GM19328 (cell line): ENCODE measurements around the gene KRTAP12-3.
"Not testable (repeated sequence)": the region's sequence is repeated elsewhere in the genome, so short reads cannot be mapped to it uniquely, and the experiment has no call there.

Experiments
- ATAC-seq: cut with Tn5 transposase; IDR thresholded peaks from one replicate; pipeline ENCODE4 v1.9.1; 2021; ENCODE audit warnings: mild to moderate bottlenecking, moderate library complexity; ENCODE audit not compliant: unreplicated experiment

Gene KRTAP12-3

GRCh38 chr21:44682580-44683151 is 24.9 kb downstream of the KRTAP12-3 start:
- no peak for ATAC-seq

GRCh38 chr21:44684077-44684476 is 26.3 kb downstream of the KRTAP12-3 start:
- no peak for ATAC-seq

DNA sequence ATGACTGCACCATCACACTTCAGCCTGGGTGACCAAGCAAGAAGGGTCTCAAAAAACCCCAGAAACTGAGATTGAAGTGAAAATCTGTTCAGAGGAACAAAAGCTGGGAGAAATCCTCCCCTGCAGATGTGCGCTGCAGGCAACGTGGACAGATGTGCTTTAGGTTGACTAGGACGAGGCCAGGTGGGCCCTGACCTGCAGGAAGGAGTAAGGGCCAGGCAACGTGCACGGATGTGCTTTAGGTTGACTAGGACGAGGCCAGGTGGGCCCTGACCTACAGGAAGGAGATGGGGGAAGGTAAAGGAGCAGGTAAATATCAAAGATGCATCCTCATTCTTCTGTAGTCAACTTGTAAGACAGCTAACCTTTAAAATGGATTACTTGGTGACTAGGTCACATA is 26.8 kb downstream of the KRTAP12-3 start:
- no peak for ATAC-seq

GRCh38 chr21:44685050-44685449 is 27.3 kb downstream of the KRTAP12-3 start:
- not testable (repeated sequence) for ATAC-seq

DNA sequence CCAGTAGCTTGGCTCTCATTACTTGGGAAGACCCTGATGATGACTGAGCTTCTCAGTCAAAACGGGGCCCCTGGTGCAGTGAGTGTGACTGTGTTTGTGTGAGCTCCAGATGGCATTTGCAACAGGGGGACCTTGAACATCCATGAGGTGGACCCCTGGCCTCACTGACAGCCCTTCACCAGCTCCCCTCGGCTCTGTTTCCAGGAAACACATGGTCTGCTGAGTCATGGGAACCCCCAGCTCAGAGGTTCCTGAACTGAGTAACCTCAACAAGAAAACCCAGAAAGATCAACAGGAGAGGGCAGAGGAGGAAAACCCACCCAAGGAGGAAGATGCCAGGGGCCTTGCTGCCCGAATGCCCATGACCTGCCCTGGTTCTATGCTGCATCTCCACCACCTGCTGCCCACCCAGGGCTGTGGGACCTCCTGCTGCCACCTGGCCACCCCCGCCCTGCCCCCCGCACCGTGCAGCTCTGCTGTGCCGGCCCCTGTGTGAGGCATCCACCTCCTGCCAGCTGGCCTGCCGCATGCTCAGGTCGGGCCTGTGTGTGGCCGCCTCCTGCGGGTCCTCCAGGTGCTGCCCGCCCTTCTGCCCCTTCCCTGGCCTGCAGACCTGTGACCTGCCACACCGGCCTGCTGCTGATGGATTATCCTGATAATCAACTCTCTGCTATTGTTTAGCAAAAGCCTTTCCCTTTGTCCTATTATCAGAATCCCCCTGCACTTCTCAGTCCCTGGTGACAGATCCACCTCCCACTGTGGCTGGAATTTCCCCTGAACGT is 28.5 kb downstream of the KRTAP12-3 start:
- ATAC-seq = no peak

DNA sequence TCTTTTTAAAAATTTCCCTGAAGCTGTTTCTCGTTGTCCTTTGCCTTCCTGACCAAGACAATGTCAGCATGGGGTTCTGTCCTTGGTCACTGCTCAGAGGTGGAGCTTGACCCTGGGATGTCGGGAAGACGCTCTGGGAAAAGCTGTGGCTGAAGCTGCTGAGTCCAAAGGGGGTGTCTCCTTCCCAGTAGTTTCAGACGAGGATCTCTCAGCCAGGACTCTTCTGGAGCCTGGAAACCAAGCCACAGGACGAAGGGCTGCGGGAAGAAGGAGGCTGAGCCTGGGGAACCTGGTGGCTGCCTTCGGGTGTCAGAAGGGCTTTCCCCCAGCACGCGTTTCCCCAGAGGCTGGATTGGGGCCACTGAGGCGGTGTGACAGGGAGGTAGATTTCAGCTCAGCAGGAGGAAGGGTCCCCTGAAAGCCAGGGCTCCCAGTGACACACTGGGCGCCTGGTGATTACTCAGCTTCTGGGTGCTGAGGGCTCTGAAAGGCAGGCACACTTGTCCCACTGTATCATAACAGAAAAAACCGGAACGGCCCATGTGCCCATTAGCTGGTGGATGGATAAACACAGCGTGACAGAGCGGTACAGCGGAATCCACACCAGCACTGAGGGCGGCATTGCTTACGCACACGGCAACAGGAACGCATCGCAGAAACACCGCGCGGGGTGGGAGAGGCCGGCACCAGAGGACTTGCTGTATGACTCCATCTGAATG is 29.3 kb downstream of the KRTAP12-3 start:
- no peak for ATAC-seq

DNA sequence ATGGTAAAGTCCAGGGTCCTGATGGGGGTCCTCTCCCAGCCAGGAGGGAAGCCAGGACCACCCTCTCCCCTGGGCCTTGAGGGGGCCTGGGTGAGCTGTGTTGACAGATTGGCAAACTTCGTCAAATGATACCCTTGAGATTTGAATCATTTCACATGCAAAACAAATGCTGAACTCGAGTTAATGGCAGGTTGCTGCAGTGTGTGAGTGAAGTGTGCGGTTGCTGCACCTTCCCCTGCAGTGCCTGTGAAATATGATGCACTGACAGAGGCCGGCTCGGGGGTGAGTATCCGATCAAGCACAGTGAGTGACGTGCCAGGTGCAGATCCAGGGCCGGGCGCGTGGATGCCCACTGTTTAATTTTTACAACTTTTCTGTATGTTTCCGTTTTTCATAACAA is 29.9 kb downstream of the KRTAP12-3 start:
- no peak for ATAC-seq

- not testable (repeated sequence) for ATAC-seq
These were observed 32.0 kb downstream of the KRTAP12-3 start for GRCh38 chr21:44689740-44690139.

DNA sequence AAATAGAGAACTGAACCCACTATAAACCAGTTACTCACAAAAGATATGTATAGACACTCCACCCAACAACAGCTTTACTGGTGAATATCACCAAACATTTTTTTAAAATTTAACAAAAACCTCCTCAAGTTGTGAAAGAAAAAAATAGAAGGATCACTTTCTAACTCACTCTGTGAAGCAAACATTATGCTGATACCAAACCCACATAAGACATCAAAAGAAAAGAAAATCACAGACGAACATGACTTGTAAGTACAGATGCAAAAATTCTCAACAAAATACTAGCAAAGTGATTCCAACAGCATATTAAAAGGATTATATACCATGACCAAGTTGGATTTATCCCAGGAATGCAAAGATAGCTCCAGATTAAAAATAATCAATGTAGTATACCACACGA is 34.0 kb downstream of the KRTAP12-3 start:
- no peak for ATAC-seq

DNA sequence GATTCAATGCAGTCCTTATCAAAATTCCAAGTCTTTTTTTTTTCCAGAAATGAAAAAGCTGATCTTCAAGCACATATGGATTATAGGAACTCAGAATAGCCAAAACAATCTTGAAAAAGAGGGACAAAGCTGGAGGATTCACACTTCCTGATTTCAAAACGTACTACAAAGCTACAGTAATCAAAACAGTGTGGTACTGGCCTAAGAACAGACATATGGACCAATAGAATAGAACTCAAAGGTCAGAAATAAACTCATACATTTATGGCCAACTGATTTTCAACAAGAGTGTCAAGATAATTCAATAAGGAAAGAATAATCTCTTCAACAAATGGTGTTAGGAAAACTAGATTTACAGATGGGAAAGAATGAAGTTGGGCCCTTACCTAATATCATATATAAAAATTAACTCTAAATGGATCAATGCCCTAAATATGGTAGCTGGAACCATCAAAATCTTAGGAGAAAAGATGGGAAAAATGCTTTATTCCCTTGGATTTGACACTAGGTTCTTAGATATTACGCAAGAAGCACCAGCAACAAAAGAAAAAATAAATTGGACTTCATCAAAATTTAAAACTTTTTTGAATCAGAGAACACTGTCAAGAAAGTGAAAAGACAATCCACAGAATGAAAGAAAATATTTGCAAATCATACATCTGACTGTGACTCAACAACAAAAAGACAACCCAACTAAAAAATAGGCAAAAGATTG is 35.2 kb downstream of the KRTAP12-3 start:
- no peak for ATAC-seq

- no peak for ATAC-seq
These were observed 37.0 kb downstream of the KRTAP12-3 start for GRCh38 chr21:44694776-44695175.

DNA sequence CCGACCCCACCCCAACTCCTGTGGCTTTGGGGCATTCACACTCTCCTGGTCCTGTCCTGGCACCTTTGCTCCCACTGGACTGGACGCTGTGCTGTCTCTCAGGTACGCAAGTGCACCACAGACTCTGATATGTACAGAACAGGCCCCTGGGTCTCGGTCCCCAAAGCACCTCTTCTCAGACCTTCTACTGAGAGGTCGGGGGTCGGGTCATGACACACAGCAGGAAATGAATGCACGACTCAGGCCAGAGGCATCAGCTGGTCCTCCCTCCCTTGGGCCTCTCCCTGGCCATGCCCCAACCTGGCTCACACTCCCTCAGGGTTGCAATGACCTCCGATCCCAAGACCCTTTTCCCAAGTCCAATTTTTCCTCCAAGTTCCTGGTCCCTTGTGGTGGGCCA is 37.5 kb downstream of the KRTAP12-3 start:
- ATAC-seq = no peak

DNA sequence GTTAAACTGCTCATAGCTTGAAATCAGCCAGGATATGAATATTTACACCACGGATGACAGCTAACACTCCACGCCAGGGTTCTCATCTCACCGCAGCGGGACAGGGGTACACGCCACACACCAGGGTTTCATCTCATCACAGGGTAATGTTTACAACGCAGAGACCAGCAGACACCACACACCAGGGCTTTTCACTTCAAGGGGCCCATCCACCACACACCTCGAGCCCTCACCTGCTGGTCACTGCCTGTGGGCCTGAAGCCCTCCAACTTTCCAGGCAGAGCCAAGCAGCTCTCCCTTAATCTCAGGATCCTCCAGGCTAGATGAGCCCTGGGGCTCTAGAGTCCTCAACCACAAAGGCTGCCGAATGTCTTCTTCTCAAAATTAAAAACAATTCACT is 37.9 kb downstream of the KRTAP12-3 start:
- no peak for ATAC-seq

- ATAC-seq = no peak
These were observed 38.8 kb downstream of the KRTAP12-3 start for GRCh38 chr21:44696572-44696971.

DNA sequence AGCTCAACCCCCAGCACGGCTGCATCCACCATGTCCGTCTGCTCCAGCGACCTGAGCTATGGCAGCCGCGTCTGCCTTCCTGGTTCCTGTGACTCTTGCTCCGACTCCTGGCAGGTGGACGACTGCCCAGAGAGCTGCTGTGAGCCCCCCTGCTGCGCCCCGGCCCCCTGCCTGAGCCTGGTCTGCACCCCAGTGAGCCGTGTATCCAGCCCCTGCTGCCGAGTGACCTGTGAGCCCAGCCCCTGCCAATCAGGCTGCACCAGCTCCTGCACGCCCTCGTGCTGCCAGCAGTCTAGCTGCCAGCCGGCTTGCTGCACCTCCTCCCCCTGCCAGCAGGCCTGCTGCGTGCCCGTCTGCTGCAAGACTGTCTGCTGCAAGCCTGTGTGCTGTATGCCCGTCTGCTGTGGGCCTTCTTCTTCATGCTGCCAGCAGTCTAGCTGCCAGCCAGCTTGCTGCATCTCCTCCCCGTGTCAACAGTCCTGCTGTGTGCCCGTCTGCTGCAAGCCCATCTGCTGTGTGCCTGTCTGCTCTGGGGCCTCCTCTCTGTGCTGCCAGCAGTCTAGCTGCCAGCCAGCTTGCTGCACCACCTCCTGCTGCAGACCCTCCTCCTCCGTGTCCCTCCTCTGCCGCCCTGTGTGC is 39.6 kb downstream of the KRTAP12-3 start, which contains the start of gene KRTAP10-12:
Gene KRTAP10-12 (plus strand): TSS at position 1 of the 639 bp plus-strand sequence. CDS start 30 bp downstream, at position 31.
- ATAC-seq = not testable (repeated sequence)

DNA sequence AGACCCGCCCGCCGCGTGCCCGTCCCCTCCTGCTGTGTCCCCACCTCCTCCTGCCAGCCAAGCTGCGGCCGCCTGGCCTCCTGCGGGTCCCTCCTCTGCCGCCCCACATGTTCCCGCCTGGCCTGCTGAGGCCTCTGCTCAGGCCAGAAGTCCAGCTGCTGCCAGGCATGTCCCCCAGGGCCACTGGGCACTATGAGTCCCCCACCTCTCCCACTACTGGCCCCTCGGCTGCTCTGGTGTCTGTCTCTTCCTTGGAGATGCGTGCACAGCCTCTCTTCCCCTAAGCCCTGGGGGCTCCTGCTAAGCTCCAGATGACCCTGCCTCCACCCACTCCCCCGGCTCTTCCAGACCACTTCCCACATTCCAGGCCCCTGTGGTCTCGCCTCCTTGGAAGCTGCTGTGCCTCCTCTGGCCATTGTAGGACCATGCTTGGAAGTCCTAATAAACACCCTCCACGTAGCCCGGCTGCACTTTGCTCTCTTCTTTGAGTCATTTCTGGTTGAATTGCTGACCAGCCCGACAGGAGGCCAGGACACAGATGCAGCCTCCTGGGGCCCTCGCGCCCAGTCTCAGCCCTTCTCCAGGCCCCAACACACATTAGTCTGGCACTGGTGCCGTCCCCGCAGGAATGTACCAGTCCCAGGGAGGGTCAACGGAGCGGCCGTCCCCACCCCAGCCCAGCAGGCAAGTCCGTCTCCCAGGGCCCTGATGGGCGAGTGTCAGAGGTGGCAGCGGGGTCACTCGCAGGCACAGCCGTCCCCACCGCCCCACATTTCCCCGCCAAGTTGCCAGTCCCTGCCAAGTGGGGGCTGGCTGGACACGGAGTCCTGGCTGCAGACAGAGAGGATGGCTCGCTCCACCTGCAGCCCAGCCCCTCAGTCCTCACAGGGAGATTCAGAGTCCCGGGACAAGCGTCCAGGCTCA is 40.3 kb downstream of the KRTAP12-3 start:
- ATAC-seq = no peak

- no peak for ATAC-seq
These were observed 41.8 kb downstream of the KRTAP12-3 start for GRCh38 chr21:44699502-44700001.

- no peak for ATAC-seq
These were observed 42.6 kb downstream of the KRTAP12-3 start for GRCh38 chr21:44700101-44701022.
